ENCODE results near the gene TMEM185B.
A peak's percentile ranks its signal among the peaks of the same experiment; 100 is the strongest.
"Not testable (repeated sequence)": the region's sequence is repeated elsewhere in the genome, so short reads cannot be mapped to it uniquely, and the experiment has no call there.

The TMEM185B gene

GRCh38 chr2:120251078-120251477 is 27.9 kb upstream of the TMEM185B start:
- no peak for DNase-seq

DNA sequence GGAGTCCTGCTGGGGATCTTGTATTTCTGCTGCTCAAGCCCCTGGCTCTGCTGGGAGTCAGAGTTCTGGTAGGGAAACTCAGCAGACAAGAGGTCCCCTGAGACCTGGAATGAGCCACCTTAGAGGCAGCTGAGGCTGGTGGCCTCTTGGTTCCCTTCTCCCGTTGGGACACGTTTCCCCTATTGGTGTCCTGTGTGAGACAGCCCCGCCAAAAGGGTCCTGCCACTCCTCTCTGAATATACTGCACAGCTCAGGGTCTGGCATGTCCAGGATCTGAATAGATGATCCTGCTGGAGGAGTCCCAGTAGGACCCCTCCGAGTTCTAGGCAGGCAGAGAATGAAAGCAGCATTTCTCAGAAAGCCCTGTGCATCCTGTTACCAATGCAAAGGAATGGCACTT is 27.4 kb upstream of the TMEM185B start:
- DNase-seq, result no peak

DNA sequence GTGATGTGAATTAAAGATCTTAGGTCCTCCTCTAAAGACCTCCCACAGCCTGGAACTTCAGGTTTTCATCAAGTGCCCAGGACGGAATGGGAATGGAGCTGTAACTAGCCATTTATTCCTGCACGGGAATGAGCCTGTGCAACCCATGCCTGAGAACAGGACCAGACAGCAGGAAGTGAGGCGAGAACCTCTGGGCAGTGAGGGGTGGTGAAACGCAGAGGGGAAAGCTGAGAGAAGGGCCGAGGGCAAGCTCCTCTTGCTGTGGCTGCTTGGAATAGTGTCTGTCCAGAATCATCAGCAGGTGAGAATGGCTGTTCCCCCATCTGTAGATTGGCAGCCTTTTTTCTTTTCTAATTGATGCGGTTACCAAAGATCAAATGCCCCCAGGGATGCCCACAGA is 24.7 kb upstream of the TMEM185B start:
- DNase-seq, result no peak

GRCh38 chr2:120246546-120247300 is 23.5 kb upstream of the TMEM185B start:
- peak; percentile 45 for DNase-seq

GRCh38 chr2:120245520-120246332 is 22.5 kb upstream of the TMEM185B start:
- DNase-seq, result no peak

DNA sequence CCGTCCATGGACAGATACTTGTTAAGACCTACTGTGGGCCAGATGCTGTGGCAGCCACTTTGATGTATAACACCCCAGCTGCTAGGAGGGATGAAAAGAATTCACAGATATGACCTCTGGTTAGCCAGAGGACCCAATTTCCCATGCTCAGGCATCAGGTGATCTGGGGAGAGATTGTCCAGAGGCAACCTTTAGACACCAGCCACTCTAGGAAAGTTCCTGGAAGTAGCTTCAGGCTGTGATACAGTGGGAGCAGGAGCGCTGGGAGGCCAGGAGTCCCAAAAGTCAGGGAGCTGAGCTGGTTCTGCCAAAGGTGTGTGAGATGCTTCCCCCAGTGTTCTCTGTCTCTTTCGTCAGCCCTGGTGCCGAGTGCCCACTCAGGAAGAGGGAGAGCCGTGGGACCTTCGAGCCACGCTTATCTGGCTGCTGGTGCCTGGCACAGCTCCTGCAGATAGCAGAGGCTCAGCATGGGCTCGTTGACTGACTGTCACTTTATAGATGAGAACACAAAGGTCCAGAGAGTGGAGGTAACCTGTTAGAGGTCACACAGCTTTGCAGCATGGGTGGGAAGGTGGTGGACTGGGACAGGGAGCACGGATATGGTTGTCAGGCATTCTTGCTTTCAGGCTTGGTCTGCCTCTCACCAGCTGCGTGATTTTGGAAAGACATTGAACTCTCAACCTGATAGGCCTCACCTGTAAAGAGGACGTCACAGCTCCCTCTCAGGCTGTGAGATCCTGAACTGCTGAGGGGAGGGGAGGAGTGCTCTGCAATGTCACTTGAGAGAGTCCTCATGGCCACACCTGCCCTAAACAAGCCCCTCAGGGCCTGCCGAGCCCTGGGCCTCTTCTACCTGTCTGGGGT is 21.7 kb upstream of the TMEM185B start:
- no peak for DNase-seq

DNA sequence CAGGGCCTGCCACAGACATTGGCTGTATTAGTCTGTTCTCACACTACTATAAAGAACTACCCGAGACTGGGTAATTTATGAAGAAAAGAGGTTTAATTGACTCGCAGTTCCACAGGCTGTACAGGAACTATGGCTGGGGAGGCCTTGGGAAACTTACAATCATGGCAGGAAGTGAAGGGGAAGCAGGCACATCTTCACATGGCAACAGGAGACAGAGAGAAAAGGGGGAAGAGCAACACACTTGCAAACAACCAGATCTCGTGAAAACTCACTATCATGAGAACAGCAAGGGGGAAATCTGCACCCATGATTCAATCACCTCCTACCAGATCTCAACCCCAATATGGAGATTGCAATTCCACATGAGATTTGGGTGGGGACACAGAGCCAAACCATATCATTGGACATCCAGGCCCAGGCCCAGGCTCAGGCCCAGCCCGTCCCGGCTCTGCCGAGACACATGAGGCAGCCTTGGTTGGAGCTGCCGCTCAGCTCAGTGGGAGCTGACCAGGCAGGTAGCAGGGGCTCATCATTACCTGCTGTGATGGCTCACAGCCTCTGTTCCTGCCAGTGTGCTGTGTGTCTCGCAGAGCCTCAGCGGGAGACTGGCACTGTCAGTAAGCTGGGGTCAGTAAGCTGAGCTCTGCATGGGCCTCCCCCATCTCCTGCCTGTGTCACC is 20.8 kb upstream of the TMEM185B start:
- DNase-seq, result no peak

- no peak for DNase-seq
These were observed 20.0 kb upstream of the TMEM185B start for GRCh38 chr2:120243211-120243610.

GRCh38 chr2:120241684-120242083 is 18.5 kb upstream of the TMEM185B start:
- no peak for DNase-seq

- no peak for DNase-seq
These were observed 17.8 kb upstream of the TMEM185B start for GRCh38 chr2:120240901-120241429.

DNA sequence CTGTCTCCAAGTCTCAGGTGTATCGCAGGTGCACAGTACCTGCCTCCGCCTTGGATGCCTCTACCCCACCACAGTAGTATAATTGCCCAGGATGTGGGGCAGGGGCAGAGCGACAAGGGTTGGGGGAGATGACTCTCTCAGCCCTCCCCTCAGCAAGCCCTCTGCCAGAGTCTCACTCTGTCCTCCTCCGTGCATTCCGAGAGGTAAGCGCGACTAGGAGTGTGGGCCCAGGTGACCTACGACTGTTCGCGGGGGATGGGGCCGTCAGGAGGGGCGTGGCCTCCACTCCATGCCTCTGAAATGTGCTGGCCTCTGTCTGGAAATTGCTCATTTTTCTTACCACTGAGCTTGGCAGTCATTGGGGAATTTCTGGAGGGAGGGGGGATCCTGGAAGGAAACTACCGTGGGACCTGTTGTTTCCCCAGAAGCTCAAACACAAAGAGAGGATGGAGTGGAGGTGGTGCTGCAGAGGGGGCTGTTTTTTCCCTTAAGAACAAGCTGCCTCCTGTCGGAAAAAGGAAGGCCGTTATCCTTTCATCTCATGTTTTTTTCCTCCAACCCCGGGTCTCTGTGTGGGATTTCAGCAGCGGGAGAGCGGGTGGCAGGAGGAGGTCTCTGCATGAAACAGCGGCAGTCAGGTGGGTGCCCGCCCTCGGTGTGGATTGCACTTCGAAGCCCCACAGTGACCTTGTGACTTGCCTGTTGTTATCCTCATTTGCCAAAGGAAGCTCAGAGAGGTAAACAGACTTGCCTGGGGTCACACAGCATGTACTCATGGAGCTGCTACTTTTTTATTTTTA is 16.5 kb upstream of the TMEM185B start:
- DNase-seq, result no peak

GRCh38 chr2:120238728-120239487 is 15.7 kb upstream of the TMEM185B start:
- DNase-seq, result no peak

DNA sequence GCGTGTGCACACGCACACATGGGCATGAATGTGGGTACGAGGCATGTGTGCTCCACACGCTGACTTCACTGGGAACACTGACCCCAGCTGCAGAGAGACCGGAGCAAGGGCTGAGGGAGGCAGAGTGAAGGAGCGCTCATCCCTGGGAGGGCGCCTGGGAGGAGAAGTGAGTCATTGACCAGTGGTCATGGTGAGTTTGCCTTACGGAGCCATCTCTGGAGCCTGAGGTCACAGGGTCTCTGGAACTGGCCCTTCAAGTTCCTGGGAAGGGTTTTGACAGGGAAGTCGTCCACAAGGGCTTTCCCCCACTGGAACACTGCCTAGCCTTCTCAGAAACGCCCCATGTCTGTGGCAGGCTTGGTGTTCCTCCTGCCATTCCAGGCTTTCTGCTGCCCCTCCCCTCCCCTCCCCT is 14.3 kb upstream of the TMEM185B start:
- DNase-seq, result no peak

DNA sequence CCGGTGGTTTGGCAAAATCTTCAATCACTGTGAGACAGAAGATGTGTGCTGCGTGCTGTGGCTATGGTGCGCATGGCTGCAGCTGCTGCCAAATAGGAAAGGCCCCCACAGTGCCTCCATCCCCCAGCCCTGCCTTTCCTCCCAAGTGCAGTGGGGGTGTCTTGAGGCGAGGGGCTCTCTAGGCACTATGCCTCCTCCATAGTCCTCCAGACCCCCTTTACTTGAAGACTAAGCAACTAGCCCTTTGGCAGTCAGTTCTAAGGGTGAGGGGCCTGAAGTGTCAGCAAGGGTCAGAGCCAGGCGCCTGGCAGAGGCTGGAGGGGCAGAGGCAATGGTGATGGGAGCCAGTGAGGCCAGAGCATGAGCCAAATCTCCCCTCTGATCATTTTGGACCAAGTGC is 13.6 kb upstream of the TMEM185B start:
- no peak for DNase-seq

DNA sequence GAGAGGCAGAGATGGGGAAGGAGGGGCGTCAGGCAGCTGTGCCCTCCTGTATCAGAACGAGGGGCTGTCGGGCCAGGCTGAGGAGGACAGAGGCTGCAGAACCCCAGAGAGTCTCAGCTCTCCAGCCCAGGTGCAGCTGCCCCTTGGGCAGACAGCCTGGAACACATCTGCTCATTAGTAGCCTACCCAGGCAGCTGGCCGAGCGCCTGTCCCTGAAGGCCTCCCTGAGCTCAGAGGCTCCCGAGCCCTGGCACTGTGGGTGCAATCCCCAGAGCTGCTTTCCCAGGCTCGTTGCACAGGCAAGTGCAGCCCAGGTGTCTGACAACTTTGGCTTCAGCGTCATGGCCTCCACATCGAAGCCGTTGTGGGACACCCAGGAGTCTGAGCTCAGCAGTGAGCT is 13.1 kb upstream of the TMEM185B start:
- no peak for DNase-seq

DNA sequence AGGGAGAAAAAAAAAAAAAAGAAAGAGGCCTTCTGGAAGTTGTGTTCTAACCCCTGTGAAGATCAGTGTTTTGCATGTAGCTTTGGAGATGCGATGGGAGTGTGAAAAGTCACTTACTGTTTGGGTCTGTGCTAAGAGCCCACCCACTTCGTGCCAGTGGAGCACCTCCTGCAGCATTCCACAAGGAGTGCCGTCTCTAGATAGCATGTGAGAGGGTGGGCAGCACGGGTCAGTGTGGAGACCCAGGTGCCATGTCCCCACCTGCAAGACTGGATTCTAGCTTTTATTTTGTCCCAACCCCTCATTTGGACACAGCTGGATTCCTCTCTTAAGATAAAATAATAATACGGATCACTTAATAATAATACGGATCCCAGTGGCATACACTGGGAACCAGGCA is 12.5 kb upstream of the TMEM185B start:
- DNase-seq, result no peak

DNA sequence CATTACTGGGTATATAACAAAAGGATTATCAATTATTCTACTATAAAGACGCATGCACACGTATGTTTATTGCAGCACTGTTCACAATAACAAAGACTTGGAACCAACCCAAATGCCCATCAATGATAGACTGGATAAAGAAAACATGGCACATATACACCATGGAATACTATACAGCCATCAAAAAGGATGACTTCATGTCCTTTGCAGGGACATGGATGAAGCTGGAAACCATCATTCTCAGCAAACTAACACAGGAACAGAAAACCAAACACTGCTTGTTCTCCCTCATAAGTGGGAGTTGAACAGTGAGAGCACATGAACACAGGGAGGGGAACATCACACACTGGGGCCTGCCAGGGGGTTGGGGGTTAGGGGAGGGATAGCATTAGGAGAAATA is 12.0 kb upstream of the TMEM185B start:
- not testable (repeated sequence) for DNase-seq

DNA sequence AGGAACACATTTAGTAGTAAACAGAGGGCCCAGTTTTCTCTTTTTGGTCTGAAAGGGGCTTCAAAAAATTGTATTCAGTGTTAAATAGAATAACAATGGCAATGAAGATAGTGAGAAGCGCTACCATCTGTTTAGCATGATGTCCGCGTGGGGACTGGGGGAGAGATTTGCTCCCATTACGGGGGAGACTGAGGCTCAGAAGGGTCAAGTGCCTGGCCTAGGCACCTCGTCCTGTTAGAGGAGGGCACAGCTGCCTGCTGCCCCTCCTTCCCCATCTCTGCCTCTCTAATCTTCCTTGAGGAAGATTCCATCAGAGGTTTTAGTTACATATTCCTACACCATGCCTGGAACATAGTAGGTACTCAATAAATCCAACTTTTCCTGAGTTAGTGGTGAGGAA is 10.1 kb upstream of the TMEM185B start:
- no peak for DNase-seq

DNA sequence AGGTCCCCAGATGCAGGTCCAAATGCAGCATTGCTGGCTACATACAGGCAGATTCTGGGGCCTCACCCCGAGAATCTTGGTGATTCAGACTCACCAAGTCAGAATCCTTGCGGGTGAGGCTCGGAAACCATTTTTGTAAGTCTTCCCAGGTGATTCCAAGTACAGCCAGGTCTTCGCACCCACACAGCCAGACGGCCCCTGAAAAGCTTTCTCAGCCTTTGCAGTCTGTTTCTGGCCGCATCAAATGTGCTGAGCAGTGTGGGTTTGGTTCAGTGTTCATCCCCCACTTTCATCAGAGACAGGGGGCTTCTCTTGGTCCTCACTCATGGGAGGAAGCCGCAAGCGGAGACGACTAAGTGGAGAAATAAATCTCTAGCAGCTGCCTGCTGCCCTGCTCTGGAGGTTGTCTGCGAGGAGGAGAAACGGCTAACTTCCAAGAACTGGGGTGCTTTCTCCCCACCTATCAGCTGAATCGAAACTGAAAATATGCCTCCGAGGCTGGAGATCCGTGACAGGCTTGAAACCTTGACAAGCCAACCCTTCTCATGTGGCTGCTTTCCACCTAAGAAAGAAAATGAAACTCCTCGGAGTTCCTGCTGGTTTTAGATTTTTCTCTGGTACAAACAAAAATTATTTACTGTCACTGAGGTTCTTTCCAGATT is 8.9 kb upstream of the TMEM185B start:
- no peak for DNase-seq

- DNase-seq, result no peak
These were observed 8.4 kb upstream of the TMEM185B start for GRCh38 chr2:120231564-120231973.
